Stimulated activated memory B cell treated with anti-CD40 and anti-IgM and Interleukin-4, amounts not matched to agents 10 μg/mL and 1 μg/mL and 100 μg/mL, for 72 hours (primary cell): ENCODE measurements around the gene MAML2.

Experiments
- ATAC-seq: fragments of 150-1000 bp; cut with Tn5 transposase; 2 replicates; pipeline ENCODE4 v1.10.0; 2021
- H3K27ac Mint-ChIP-seq: one replicate; pipeline ENCODE4 v1.8.0; 2022; ENCODE audit warnings: mild to moderate bottlenecking, mixed read lengths
- H3K27me3 Mint-ChIP-seq: one replicate; pipeline ENCODE4 v1.8.0; 2022; ENCODE audit warnings: mixed read lengths
- H3K36me3 Mint-ChIP-seq: one replicate; pipeline ENCODE4 v1.8.0; 2022; ENCODE audit warnings: mixed read lengths
- H3K4me1 Mint-ChIP-seq: one replicate; pipeline ENCODE4 v1.8.0; 2022; ENCODE audit warnings: mixed read lengths
- H3K4me3 Mint-ChIP-seq: one replicate; pipeline ENCODE4 v1.8.0; 2022; ENCODE audit warnings: mild to moderate bottlenecking, moderate library complexity, mixed read lengths
- H3K9me3 Mint-ChIP-seq: one replicate; pipeline ENCODE4 v1.8.0; 2022; ENCODE audit warnings: mixed read lengths

The MAML2 gene

GRCh38 chr11:96342961-96343711, at the start of gene MAML2:
Gene MAML2 (minus strand): TSS chr11:96343195. CDS start chr11:96341895, 1,300 bp downstream.
- Mint-ChIP-seq H3K27ac (peak within 1 kb of the TSS; percentile 84), H3K9me3 (no peaks in the 10 kb centered on the region), H3K4me3 (peak within 1 kb of the TSS; percentile 99), H3K27me3 (no peaks in the 10 kb centered on the region), H3K4me1 (peaks cover 46% of the 10 kb centered on the region), H3K36me3 (no peaks in the 10 kb centered on the region)
- ATAC-seq = peak; percentile 89

DNA sequence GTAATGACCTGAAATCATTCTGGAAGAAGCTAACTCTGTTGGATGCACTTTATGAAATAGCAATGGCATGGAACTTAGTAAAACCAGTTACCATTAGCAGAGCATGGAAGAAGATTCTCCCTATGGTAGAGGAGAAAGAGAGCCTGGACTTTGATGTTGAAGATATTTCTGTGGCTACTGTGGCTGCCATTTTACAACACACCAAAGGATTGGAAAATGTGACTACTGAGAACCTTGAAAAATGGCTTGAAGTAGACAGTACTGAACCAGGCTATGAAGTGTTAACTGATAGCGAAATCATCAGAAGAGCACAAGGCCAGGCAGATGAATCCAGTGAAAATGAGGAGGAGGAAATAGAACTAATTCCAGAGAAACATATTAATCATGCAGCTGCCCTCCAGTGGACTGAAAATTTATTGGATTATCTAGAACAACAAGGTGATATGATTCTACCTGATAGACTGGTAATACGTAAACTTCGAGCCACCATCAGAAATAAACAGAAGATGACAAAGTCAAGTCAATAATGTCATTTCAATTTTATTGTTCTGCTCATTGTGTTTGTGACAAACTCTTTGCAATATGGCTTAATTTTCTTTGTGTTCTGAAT, 48.8 kb upstream of the MAML2 start:
- Mint-ChIP-seq H3K36me3 (peaks cover 15% of the 10 kb centered on the region), H3K27me3 (no peaks in the 10 kb centered on the region), H3K9me3 (no peaks in the 10 kb centered on the region), H3K4me3 (no peak overlapping the region), H3K4me1 (peaks cover 41% of the 10 kb centered on the region), H3K27ac (no peak overlapping the region)
- ATAC-seq = no peak

DNA sequence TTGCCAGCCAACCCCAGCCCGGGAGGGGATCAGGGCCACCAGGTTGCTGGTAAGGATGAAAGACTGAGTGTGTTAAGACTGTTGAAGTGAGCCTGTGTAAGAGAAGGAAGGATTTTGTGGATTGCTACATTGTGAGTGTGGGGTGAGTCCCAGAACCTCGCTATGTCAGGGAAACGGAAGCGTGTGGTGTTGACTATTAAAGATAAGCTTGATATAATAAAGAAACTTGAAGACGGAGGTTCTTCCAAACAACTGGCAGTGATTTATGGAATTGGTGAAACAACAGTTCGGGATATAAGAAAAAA, 47.4 kb upstream of the MAML2 start:
- peak overlapping the region; percentile 94 for H3K4me3 Mint-ChIP-seq
- H3K27me3 Mint-ChIP-seq = no peaks in the 10 kb centered on the region
- H3K4me1 Mint-ChIP-seq = peaks cover 42% of the 10 kb centered on the region
- H3K36me3 Mint-ChIP-seq = peaks cover 15% of the 10 kb centered on the region
- ATAC-seq = no peak
- H3K27ac Mint-ChIP-seq = peak overlapping the region; percentile 86
- H3K9me3 Mint-ChIP-seq = no peaks in the 10 kb centered on the region

- peak; percentile 99 for ATAC-seq
- H3K4me1 Mint-ChIP-seq = peaks cover 47% of the 10 kb centered on the region
- H3K4me3 Mint-ChIP-seq = peak within 1 kb of the TSS; percentile 94
- peak within 1 kb of the TSS; percentile 86 for H3K27ac Mint-ChIP-seq
- no peaks in the 10 kb centered on the region for H3K9me3 Mint-ChIP-seq
- H3K27me3 Mint-ChIP-seq = no peaks in the 10 kb centered on the region
- H3K36me3 Mint-ChIP-seq = peaks cover 20% of the 10 kb centered on the region
Observed at GRCh38 chr11:96389720-96390487, 46.9 kb upstream of the MAML2 start, which contains the start of the genes CCDC82 and JRKL. Gene CCDC82 (minus strand): TSS chr11:96389912. CDS start chr11:96384747, 5,165 bp downstream. Gene JRKL (plus strand): TSS chr11:96390013. CDS start chr11:96390650, 637 bp downstream.

DNA sequence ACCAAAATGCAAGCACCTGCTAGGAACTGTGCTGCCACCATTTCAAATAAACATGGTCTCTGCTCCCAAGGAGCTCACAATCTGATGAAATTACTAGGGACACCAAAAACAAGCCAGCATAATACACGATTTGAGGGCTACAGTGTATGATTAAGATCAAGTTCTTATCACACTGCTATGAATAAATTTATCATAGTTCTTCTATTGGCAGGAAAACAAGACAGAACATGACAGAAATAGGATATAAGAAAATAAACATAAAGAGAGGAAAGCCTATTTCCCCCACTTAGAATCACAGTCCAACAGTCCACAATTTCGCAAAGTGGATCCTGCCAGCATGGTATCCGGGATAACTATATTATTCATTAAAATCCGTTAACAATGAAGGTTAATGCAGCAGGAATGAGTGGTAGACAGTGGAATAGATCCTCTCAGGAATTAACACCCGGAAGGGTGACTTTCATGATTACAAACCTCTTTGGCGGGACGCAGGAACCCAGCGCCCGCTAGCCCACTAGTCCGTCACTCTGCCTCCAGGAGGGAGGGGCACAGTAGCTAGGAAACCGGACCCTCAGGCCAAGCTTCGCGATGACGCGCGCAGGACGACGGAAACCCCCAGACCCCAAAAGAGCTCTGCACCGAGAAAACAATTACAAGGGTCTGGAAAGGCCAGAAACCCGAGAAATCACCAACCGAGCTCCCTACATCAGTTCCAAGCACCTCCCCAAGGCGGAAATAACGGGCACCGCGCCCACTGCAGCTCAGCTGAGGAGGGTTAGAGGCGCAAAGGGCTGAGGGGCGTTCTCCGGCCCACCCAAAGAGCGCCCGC, 46.1 kb upstream of the MAML2 start:
- peak; percentile 75 for ATAC-seq
- H3K4me1 Mint-ChIP-seq = peaks cover 47% of the 10 kb centered on the region
- H3K36me3 Mint-ChIP-seq = peaks cover 26% of the 10 kb centered on the region
- H3K27me3 Mint-ChIP-seq = no peaks in the 10 kb centered on the region
- H3K4me3 Mint-ChIP-seq = peak overlapping the region; percentile 94
- no peaks in the 10 kb centered on the region for H3K9me3 Mint-ChIP-seq
- peak overlapping the region; percentile 86 for H3K27ac Mint-ChIP-seq

GRCh38 chr11:96385187-96385586, 42.2 kb upstream of the MAML2 start:
- Mint-ChIP-seq H3K27me3 (no peaks in the 10 kb centered on the region), H3K27ac (no peak overlapping the region), H3K4me1 (peaks cover 30% of the 10 kb centered on the region), H3K4me3 (no peak overlapping the region), H3K9me3 (no peaks in the 10 kb centered on the region), H3K36me3 (peaks cover 29% of the 10 kb centered on the region)
- no peak for ATAC-seq

GRCh38 chr11:96384156-96384555, 41.2 kb upstream of the MAML2 start:
- Mint-ChIP-seq H3K27me3 (no peaks in the 10 kb centered on the region), H3K4me1 (peaks cover 34% of the 10 kb centered on the region), H3K4me3 (no peak overlapping the region), H3K27ac (no peak overlapping the region), H3K9me3 (no peaks in the 10 kb centered on the region), H3K36me3 (peaks cover 36% of the 10 kb centered on the region)
- ATAC-seq = no peak

DNA sequence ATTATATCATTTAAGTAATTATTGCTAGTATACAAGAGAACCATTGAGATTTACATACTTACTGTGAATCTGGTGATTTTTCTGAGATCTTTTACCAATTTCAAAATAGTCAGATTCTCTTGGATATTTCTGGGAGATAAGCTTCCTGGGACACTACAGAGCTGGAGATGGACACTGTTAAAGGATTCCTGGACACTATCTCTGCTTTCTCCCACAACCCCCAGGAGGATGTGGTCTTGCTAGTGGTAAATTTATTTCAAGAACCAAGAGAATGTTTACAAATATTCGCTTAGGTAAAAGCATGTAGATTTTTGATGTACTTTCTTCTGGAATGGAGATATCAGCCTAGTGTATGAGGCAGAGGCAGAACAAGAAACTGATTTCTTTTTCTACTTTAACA, 33.8 kb upstream of the MAML2 start:
- Mint-ChIP-seq H3K36me3 (peaks cover 49% of the 10 kb centered on the region), H3K27me3 (no peaks in the 10 kb centered on the region), H3K4me3 (no peak overlapping the region), H3K4me1 (peaks cover 12% of the 10 kb centered on the region), H3K27ac (no peak overlapping the region), H3K9me3 (no peaks in the 10 kb centered on the region)
- no peak for ATAC-seq

- Mint-ChIP-seq H3K36me3 (peaks cover 50% of the 10 kb centered on the region), H3K27ac (no peak overlapping the region), H3K27me3 (no peaks in the 10 kb centered on the region), H3K9me3 (no peaks in the 10 kb centered on the region), H3K4me3 (no peak overlapping the region), H3K4me1 (peaks cover 5% of the 10 kb centered on the region)
- no peak for ATAC-seq
Observed at GRCh38 chr11:96373826-96374225, 30.8 kb upstream of the MAML2 start.

- ATAC-seq = no peak
- peaks cover 7% of the 10 kb centered on the region for H3K4me1 Mint-ChIP-seq
- no peaks in the 10 kb centered on the region for H3K27me3 Mint-ChIP-seq
- peaks cover 40% of the 10 kb centered on the region for H3K36me3 Mint-ChIP-seq
- H3K4me3 Mint-ChIP-seq = no peak overlapping the region
- H3K9me3 Mint-ChIP-seq = no peaks in the 10 kb centered on the region
- no peak overlapping the region for H3K27ac Mint-ChIP-seq
Observed at GRCh38 chr11:96367342-96367741, 24.3 kb upstream of the MAML2 start.

- ATAC-seq = no peak
- Mint-ChIP-seq H3K27ac (no peak overlapping the region), H3K36me3 (peaks cover 34% of the 10 kb centered on the region), H3K9me3 (no peaks in the 10 kb centered on the region), H3K4me3 (no peak overlapping the region), H3K27me3 (no peaks in the 10 kb centered on the region), H3K4me1 (peaks cover 7% of the 10 kb centered on the region)
Observed at GRCh38 chr11:96366024-96366423, 23.0 kb upstream of the MAML2 start.

- H3K9me3 Mint-ChIP-seq = no peaks in the 10 kb centered on the region
- peaks cover 7% of the 10 kb centered on the region for H3K4me1 Mint-ChIP-seq
- peaks cover 29% of the 10 kb centered on the region for H3K36me3 Mint-ChIP-seq
- no peak overlapping the region for H3K4me3 Mint-ChIP-seq
- no peaks in the 10 kb centered on the region for H3K27me3 Mint-ChIP-seq
- no peak for ATAC-seq
- H3K27ac Mint-ChIP-seq = no peak overlapping the region
Observed at GRCh38 chr11:96365493-96365892, 22.5 kb upstream of the MAML2 start.

DNA sequence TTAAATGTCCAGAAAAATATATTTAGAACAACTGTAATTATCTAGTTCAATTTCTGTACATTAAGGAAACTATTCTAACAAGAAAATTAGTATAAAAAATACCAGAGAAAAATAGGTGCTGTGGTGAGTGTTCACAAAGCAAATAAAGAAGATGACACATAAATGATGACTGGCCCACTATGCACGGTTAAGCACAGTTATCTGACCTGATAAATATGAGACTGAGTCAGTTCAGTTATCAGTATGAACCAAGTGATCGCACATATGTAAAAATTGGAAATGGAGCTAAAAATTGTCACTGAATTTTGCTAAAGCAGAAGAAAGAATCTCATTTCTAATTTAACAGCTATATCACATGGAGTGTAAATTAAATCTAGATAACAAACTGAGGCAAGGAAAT, 18.8 kb upstream of the MAML2 start:
- no peaks in the 10 kb centered on the region for H3K4me1 Mint-ChIP-seq
- H3K27ac Mint-ChIP-seq = no peak overlapping the region
- H3K36me3 Mint-ChIP-seq = peaks cover 30% of the 10 kb centered on the region
- no peak overlapping the region for H3K4me3 Mint-ChIP-seq
- H3K27me3 Mint-ChIP-seq = no peaks in the 10 kb centered on the region
- H3K9me3 Mint-ChIP-seq = no peaks in the 10 kb centered on the region
- no peak for ATAC-seq

DNA sequence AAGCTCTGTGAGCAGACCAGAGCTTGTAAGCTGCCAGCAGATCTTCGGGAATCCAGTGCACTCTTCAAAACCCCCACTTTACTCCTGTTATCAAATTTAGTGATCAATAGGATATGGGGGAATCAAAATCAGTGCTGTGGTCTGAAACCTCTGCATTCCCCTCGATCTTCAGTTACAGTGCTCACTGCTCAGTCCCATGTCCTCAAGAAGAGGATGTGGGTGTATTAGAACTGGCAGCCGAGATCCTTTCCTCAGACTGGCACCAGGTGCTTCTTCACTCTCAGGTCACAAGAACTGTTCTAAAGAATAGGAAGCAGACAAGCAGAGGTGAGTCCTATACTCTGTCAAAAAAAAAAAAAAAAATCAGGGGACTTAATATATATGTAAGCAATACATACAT, 15.3 kb upstream of the MAML2 start:
- no peaks in the 10 kb centered on the region for H3K9me3 Mint-ChIP-seq
- H3K4me1 Mint-ChIP-seq = no peaks in the 10 kb centered on the region
- H3K4me3 Mint-ChIP-seq = no peak overlapping the region
- H3K27me3 Mint-ChIP-seq = no peaks in the 10 kb centered on the region
- H3K27ac Mint-ChIP-seq = no peak overlapping the region
- peaks cover 54% of the 10 kb centered on the region for H3K36me3 Mint-ChIP-seq
- ATAC-seq = no peak

- Mint-ChIP-seq H3K4me3 (no peak overlapping the region), H3K27me3 (no peaks in the 10 kb centered on the region), H3K36me3 (peaks cover 51% of the 10 kb centered on the region), H3K9me3 (no peaks in the 10 kb centered on the region), H3K27ac (no peak overlapping the region), H3K4me1 (no peaks in the 10 kb centered on the region)
- ATAC-seq = no peak
Observed at GRCh38 chr11:96357794-96358193, 14.8 kb upstream of the MAML2 start.
